Stomach (tissue), 9 donors: Measurements from ENCODE around the gene WBP2. TPM values are rescaled to one million over a fixed set of nuclear protein-coding genes. Genes with fewer than 3 reads are reported as not detected.
A peak's percentile ranks its signal among the peaks of the same experiment; 100 is the strongest.

Experiments
- DNase-seq, 2 donors: peaks; one replicate each; pipeline versions ENCODE4 v3.0.0 to v3.0.0-alpha.2; 2013 to 2019
- H3K27ac ChIP-seq, 5 donors: fragments of 200-600 bp in 4 of 5; sonication (generic) in 4 of 5; one replicate each; pipeline ENCODE4 v1.5.1; 2013 to 2019; ENCODE audit warnings: mild to moderate bottlenecking in 1 of 5, moderate library complexity in 1 of 5
- H3K27me3 ChIP-seq, 3 donors: fragments of 200-600 bp; sonication (generic); one replicate each; pipeline ENCODE4 v1.5.1; 2017 to 2019; ENCODE audit warnings: mixed run types in 1 of 3
- H3K36me3 ChIP-seq, 4 donors: fragments of 200-600 bp; sonication (generic); 1 replicate in 3 of 4; 2 replicates in 1 of 4; pipeline ENCODE4 v1.5.1; 2016 to 2019
- H3K4me1 ChIP-seq, 4 donors: fragments of 200-600 bp; sonication (generic); one replicate each; pipeline ENCODE4 v1.5.1; 2016 to 2019
- H3K4me3 ChIP-seq, 4 donors: fragments of 200-600 bp; sonication (generic) in 3 of 4; one replicate each; pipeline ENCODE4 v1.5.1; 2016 to 2019; ENCODE audit warnings: mild to moderate bottlenecking in 1 of 4
- H3K9me3 ChIP-seq, 4 donors: fragments of 200-600 bp; sonication (generic); one replicate each; pipeline ENCODE4 v1.5.1; 2016 to 2019
- CTCF ChIP-seq, 7 experiments: fragments of 450-650 bp in 4 of 7; fragments of 200-600 bp in 3 of 7; sonication (generic) in 3 of 7; IDR thresholded peaks; one replicate each; pipeline ENCODE4 v1.5.1; 2016 to 2019; ENCODE audit warnings: antibody characterized with exemption in 7 of 7, control low read depth in 2 of 7, mild to moderate bottlenecking in 1 of 7
- EP300 ChIP-seq: sonication (generic); formaldehyde crosslinking; IDR thresholded peaks from one replicate; pipeline ENCODE4 v1.6.1; 2017; ENCODE audit warnings: antibody characterized with exemption
- POLR2A ChIP-seq, 4 donors: fragments of 450-650 bp; IDR thresholded peaks; one replicate each; pipeline ENCODE4 v1.6.1; 2016; ENCODE audit warnings: antibody characterized with exemption in 4 of 4, control low read depth in 2 of 4, mild to moderate bottlenecking in 1 of 4, moderate library complexity in 1 of 4
- POLR2AphosphoS5 ChIP-seq, 3 donors: sonication (generic); formaldehyde crosslinking; IDR thresholded peaks; one replicate each; pipeline ENCODE4 v1.6.1; 2016; ENCODE audit warnings: antibody characterized with exemption in 3 of 3
- WGBS, 5 donors: extraction: QIAGEN DNeasy Blood & Tissue Kit in 3 of 5; methylation state at CpG; one replicate each; pipeline versions ENCODE4 v1.1.5 to v1.1.7; 2013 to 2018; 5-methylcytosine and 5-hydroxymethylcytosine counted together
- intact Hi-C: fragments of 100-400 bp; cut with DNase I; formaldehyde crosslinking; loops from one replicate; pipeline ENCODE4 v1.15.1; 2023; ENCODE audit warnings: low total_unique reads
- polyA plus RNA-seq, 3 donors: library from polyadenylated mRNA; stranded (reverse); fragments of 200-250 nt; gene quantifications; one replicate each; pipeline ENCODE4 v1.2.3, GENCODE V29; 2013
- total RNA-seq, 5 donors: library from RNA; depleted of rRNA; stranded (reverse); fragments of >200 nt; gene quantifications; one replicate each; pipeline versions ENCODE4 v1.1.0 to v1.2.3, GENCODE V29; 2014 to 2016
- donor health status: healthy with polysubstance abuse.
- donor health status: Bipolar disorder and iron deficiency.
- donor health status: healthy.

WBP2 gene
- total and polyA plus RNA-seq, 8 donors: 28.6 to 122 (median 72.5) TPM

GRCh38 chr17:75836605-75837004, 18.5 kb downstream of the WBP2 start:
- intact Hi-C loops: no loop called here
- H3K36me3 ChIP-seq: peaks cover 19 to 79% (median 52%) of the 10 kb centered on the region in 4 donors
- WGBS, 5 donors: 90 to 95% (median 94%) methylated on average over 6 to 9 of the region's 9 CpGs

GRCh38 chr17:75835654-75835987, 19.5 kb downstream of the WBP2 start:
- Histone ChIP-seq H3K4me1 (peaks cover 0 to 40% (median 11%) of the 10 kb centered on the region in 4 donors), H3K9me3 (no peaks in the 10 kb centered on the region), H3K36me3 (peaks cover 20 to 87% (median 59%) of the 10 kb centered on the region in 4 donors), H3K27ac (no peak overlapping the region), H3K27me3 (no peaks in the 10 kb centered on the region), H3K4me3 (no peak overlapping the region)
- no peak for TF ChIP-seq POLR2A (IDR thresholded peaks at IDR 0.05)
- no peak for TF ChIP-seq CTCF (IDR thresholded peaks at IDR 0.05)
- no peak for DNase-seq
- intact Hi-C loops: no loop called here
- WGBS, 5 donors: 72 to 85% (median 82%) methylated on average over 3 to 9 of the region's 9 CpGs

More at GRCh38 chr17:75836605-75837004, 18.5 kb downstream of the WBP2 start:
- DNase-seq: no peak
- no peaks in the 10 kb centered on the region for H3K27me3 ChIP-seq
- TF ChIP-seq POLR2AphosphoS5 (IDR thresholded peaks at IDR 0.05) (no peak), POLR2A (IDR thresholded peaks at IDR 0.05) (no peak), CTCF (IDR thresholded peaks at IDR 0.05) (no peak), EP300 (no peak)
- no peak overlapping the region for H3K27ac ChIP-seq
- H3K4me3 ChIP-seq: no peak overlapping the region
- H3K4me1 ChIP-seq: peaks cover 0 to 34% (median 11%) of the 10 kb centered on the region in 4 donors
- H3K9me3 ChIP-seq: no peaks in the 10 kb centered on the region

- H3K27me3 ChIP-seq: no peaks in the 10 kb centered on the region
- TF ChIP-seq EP300 (no peak), POLR2AphosphoS5 (IDR thresholded peaks at IDR 0.05) (no peak), CTCF (IDR thresholded peaks at IDR 0.05) (no peak), POLR2A (IDR thresholded peaks at IDR 0.05) (no peak)
- WGBS, 5 donors: 62 to 77% (median 75%) methylated on average over 10 to 24 of the region's 24 CpGs
- no peaks in the 10 kb centered on the region for H3K9me3 ChIP-seq
- H3K4me3 ChIP-seq: no peak overlapping the region
- no peak overlapping the region for H3K27ac ChIP-seq
- intact Hi-C loops: no loop called here
- H3K4me1 ChIP-seq: peaks cover 0 to 40% (median 11%) of the 10 kb centered on the region in 4 donors
- peaks cover 25 to 87% (median 59%) of the 10 kb centered on the region in 4 donors for H3K36me3 ChIP-seq
- peak in 1 of 2 donors; percentile 76 for DNase-seq
These were observed 20.0 kb downstream of the WBP2 start for GRCh38 chr17:75834928-75835653.

- Histone ChIP-seq H3K27me3 (no peaks in the 10 kb centered on the region), H3K27ac (no peak overlapping the region), H3K36me3 (peaks cover 29 to 86% (median 58%) of the 10 kb centered on the region in 4 donors), H3K4me1 (peaks cover 0 to 40% (median 11%) of the 10 kb centered on the region in 4 donors), H3K4me3 (no peak overlapping the region), H3K9me3 (no peaks in the 10 kb centered on the region)
- 93 to 96% (median 95%) methylated on average over 15 to 25 of the region's 25 CpGs for WGBS, 5 donors
- intact Hi-C loops: no loop called here
- TF ChIP-seq POLR2A (IDR thresholded peaks at IDR 0.05) (no peak), CTCF (IDR thresholded peaks at IDR 0.05) (no peak), EP300 (no peak), POLR2AphosphoS5 (IDR thresholded peaks at IDR 0.05) (no peak)
- DNase-seq: no peak
These were observed 20.7 kb downstream of the WBP2 start for GRCh38 chr17:75834279-75834920.
